ENCODE measurements around the gene PSAT1.

DNA sequence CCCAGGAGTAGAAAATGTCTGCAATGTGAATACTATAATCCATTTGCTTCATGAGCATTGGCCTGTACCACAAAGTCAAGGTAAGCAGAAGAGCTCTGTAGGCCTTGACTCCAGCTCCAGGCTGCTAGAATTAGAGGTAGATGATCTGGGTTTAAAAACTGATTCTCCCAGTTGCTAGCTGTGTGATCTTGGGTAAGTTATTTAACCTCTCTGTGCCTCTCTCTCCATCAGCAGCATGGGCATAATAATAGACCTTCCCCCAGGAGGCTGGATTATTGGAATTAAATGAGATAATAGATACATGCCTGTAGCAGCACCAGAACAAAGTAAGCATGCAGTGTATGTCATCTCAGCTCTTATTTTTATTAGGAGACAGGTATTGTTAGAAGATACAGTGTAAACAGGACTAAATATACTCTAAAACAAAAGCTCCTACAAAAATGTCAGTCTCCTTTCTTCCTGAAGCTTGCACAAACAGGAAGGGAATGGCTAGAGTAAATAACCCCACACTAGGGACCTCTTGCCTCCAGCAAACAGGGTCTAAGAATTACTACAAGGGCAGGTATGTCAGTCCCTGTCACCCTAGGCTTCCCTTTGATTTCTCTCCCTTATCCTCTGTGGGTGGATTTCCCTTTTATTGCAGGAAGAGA is 57.5 kb downstream of the PSAT1 start:
- no peak for TF ChIP-seq CTCF (IDR thresholded peaks at IDR 0.05; ENCODE audit: control extremely low read depth in 1 of 3, insufficient read depth in 1 of 3, low read depth in 1 of 3, low read length in 3 of 3)
- TF ChIP-seq, protein P1, sequence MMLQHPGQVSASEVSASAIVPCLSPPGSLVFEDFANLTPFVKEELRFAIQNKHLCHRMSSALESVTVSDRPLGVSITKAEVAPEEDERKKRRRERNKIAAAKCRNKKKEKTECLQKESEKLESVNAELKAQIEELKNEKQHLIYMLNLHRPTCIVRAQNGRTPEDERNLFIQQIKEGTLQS (IDR thresholded peaks at IDR 0.05; ENCODE audit: insufficient read depth, low read depth, low read length), result no peak
- no peak for TF ChIP-seq BACH1 (IDR thresholded peaks at IDR 0.05; ENCODE audit: low read length)
- no peak for TF ChIP-seq POLR2A (IDR thresholded peaks at IDR 0.05; ENCODE audit: control extremely low read depth in 1 of 2, low read depth in 2 of 2, low read length in 2 of 2)
- TF ChIP-seq EP300 (IDR thresholded peaks at IDR 0.05; ENCODE audit: borderline replicate concordance in 1 of 2, low read depth in 2 of 2, low read length in 2 of 2), result no peak

Data from H1 (cell line).